HG02970 (cell line): ENCODE results near the gene CHADL.
"Not testable (repeated sequence)": the region's sequence is repeated elsewhere in the genome, so short reads cannot be mapped to it uniquely, and the experiment has no call there.

Experiments
- ATAC-seq: cut with Tn5 transposase; IDR thresholded peaks from one replicate; pipeline ENCODE4 v1.9.1; 2021; ENCODE audit warnings: mild to moderate bottlenecking, moderate library complexity, moderate number of reproducible peaks; ENCODE audit not compliant: unreplicated experiment, low FRiP score

CHADL gene

DNA sequence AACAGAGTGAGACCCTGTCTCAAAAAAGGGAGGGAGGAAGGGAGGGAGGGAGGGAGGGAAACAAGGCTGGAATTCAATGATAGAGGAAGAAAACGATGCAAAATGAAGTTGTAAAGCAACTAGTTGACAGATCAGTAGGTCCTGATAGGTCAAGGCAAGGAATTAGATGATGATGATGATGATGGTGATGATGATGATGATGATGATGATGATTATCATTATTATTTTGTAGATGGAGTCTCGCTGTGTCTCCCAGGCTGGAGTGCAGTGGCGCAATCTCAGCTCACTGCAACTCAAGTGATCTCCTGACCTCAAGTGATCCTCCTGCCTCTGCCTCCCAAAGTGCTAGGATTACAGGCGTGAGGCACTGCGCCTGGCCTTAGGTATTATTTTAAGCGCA, 46.9 kb downstream of the CHADL start:
- no peak for ATAC-seq

DNA sequence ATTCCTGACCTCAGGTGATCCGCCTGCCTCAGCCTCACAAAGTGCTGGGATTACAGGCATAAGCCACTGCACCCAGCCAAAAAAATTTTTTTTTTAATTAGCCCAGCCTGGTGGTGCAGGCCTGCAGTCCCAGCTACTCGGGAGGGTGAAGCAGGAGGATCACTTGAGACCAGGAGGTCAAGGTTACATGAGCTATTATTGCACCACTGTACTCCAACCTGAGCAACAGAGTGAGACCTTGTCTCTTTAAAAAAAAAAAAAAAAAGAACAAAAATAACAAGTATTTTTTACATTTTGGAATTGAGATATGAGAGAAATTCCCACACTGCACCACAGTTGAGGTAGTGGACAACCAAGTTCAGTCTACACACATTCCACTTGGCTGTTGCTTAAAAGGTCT, 49.3 kb downstream of the CHADL start:
- no peak for ATAC-seq

DNA sequence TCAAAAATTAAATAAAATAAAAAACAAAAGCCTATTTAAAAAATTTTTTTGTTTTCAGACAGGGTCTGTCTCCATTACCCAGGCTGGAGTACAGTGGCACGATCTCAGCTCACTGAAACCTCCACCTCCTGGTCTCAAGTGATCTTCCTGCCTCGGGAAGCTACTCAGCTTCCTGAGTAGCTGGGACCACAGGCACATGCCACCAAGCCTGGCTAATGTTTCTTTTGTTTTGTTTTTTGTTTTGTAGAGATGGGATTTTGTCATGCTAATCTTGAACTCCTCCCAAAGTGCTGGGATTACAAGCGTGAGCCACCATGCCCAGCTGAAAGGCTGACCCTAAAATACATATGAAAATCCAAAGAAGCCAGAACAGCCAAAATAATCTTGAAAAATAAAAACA, 56.1 kb downstream of the CHADL start:
- no peak for ATAC-seq

DNA sequence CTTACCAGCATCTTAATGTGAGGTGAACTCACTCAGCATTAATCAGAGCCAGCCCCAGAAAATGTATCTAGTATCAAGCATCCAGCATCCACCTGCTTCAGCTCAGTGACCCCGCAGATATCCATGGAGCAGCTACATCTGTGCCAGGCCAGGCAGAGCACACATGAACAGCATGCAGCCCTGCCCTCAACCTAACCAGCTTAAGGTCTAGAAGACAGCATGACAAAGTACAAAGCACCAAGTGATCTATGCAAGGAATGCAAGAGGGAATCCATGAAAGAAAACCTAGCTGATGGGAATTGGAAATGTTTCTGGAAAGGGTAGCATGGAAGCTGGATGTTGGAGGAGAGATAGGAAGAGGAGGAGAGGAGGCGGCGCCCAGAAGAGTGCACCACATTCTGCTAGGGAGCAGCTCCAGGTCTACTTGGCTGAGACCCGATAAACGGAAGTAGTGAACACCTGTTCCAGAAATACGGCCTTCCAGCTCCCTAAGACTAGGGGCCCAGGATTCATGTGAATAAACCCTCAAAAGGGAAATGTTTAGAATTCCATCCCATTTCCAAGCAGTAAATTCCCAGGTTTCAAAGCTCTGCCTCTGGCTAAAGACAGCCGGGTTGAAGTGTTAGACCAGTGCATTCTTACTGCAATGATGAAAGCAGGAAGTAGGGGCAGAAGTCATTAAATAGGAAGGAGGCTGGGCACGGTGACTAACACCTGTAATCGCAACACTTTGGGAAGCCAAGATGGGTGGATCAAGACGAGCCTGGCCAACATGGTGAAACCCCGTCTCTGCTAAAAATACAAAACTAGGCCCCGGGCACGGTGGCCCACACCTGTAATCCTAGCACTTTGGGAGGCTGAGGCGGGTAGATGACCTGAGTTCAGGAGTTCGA, 59.1 kb downstream of the CHADL start:
- no peak for ATAC-seq

DNA sequence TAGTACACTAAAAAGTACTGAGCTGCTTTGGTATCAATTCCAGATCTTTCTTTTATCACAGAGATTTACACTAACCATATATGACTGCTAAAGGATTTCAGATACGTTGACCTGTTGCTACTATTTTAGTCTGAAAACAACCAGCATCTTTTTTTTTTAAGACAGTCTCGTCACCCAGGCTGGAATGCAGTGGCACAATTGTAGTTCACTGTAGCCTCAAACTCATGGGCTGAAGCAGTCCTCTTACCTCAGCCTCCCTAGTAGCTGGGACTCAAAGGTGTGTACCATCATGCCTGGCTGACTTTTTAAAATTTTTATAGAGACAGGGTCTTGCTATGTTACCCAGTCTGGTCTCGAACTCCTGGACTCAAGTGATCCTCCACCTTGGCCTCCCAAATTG, 59.8 kb downstream of the CHADL start:
- no peak for ATAC-seq

DNA sequence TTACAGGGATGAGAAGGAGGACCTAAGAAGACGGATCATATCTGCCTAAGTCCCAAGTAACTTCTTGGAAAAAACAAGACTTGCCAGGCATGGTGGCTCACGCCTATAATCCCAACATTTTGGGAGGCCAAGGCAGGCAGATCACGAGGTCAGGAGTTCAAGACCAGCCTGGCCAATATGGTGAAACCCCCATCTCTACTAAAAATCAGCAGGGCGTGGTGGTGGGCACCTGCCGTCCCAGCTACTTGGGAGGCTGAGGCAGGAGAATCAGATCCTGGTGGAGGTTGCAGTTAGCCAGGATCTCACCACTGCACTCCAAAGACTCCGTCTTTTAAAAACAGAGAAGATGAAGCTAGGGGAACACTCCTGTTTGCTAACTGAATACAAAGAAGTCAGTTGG, 60.4 kb downstream of the CHADL start:
- ATAC-seq = not testable (repeated sequence)
